GM12874 (cell line): ENCODE data around the gene HOXC6.

ENCODE experiments used
- TF ChIP-seq, protein P1 (sequence below): IDR thresholded peaks from 2 replicates; pipeline ENCODE4 v1.5.1; 2011; ENCODE audit warnings: low read depth, mild to moderate bottlenecking, control low read depth, low read length, moderate library complexity; ENCODE audit not compliant: insufficient read depth

Gene HOXC6

DNA sequence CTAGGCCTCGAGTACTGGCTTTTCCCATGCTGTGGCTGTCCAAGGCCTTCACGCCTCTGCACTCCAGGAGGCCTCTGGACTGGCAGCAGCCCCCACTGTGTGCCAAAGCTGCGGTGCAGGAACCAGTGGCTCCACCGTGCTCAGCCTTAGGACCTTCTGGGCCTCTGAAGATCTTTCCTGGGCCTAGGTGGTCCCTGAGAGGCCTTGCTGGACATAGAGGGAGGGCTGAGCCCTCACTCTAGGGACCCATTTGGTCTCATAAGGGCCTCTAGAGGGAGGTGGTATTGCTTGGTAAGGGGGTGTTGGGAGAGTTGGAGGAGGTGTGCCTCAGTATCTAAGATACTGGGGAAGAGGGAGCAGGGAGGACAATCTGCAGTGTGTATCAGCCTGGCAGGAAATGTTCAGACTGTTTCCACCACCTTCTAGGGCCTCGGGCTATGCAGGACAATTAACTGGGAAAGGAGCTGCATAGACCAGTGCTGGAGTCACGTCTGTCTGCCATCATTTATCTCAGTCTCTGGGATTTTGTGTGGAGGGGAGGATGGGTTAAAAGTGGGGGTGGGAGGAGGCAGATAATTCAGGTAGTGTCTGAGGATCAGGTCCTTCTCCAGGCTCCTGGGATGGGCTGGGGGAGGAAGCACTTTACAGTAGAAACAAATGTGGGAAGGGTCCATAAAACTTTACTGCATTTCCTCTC lies 7.5 kb downstream of the HOXC6 start:
- TF ChIP-seq, protein P1, sequence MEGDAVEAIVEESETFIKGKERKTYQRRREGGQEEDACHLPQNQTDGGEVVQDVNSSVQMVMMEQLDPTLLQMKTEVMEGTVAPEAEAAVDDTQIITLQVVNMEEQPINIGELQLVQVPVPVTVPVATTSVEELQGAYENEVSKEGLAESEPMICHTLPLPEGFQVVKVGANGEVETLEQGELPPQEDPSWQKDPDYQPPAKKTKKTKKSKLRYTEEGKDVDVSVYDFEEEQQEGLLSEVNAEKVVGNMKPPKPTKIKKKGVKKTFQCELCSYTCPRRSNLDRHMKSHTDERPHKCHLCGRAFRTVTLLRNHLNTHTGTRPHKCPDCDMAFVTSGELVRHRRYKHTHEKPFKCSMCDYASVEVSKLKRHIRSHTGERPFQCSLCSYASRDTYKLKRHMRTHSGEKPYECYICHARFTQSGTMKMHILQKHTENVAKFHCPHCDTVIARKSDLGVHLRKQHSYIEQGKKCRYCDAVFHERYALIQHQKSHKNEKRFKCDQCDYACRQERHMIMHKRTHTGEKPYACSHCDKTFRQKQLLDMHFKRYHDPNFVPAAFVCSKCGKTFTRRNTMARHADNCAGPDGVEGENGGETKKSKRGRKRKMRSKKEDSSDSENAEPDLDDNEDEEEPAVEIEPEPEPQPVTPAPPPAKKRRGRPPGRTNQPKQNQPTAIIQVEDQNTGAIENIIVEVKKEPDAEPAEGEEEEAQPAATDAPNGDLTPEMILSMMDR: no peak

DNA sequence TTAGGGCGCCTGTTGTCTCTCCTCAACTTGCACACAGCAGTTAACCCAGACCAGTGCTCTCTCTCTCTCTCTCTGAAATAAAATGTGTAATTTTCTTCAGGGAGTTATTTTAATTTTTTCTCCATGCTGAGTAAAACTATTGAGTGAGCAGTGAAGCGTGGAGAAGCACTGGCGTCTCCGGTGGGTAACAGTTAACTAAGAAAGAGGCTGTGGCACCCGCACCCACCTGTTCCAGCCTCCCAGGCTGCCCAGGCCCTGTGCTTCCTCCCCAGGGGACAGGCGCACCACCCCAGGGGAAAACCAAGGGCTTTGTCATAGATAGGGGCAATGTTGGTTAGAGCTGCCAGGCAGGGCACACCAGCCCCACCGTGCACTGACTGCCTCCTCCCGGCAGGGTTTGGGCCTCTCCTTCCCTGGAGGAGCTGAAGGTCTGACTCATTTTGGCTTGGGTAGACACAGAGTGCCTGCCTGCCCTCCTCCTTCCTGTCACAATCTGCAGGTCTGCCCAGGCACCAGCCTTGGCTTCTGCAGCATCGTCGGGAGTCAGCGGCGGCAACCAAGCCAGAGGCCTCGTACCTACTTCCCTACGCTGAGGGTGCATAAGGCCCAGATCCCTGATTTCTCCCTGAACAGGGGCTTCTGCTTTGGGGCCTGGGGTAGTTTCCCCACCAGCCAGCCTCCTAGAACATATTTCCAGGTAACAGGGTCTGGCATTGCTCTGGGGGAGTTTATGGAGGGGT lies 8.6 kb downstream of the HOXC6 start:
- TF ChIP-seq, protein P1: no peak

DNA sequence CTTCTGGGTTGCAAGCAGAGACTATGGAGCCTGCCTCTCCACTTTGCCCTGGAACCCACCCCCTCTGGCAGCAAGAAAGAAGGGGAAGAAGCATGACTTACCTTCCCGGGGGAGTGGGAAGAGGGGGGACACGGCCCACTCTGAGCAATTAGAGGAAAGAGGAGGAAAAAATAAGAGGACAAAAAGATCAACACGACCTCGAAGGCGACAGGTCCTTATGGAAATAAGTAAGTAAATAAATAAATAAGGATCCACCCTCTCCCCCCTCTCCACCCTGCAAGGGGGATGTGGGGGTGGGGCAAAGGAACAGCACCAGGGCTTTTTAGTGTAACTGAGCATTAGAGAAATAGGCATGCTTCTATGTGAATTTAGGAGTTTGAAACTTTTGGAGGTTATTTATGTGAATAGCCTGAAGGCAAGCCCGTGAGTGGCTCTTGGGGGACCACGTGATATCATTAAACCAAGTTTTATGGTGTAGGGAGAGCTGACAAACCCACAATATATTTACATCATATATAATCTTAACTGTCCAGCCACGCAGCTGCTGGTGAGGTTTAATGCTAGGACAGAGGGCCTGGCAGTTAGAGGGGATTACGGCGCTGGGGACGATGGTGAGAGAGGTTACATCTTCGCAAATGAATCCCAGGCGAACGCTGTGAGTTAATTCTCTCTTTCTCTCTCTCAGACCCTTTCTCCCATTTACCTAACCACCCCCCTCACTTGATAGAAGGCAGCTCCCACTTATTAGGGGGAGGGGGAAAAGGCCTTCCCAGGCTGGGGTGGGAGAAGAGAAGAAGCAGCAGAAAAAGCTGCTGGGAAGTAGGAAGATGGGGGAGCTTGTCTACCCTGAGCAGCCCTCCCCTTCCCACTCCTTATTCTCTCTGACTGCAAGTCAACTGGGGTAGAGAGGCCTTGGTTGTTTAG lies 9.4 kb downstream of the HOXC6 start:
- TF ChIP-seq, protein P1: no peak

DNA sequence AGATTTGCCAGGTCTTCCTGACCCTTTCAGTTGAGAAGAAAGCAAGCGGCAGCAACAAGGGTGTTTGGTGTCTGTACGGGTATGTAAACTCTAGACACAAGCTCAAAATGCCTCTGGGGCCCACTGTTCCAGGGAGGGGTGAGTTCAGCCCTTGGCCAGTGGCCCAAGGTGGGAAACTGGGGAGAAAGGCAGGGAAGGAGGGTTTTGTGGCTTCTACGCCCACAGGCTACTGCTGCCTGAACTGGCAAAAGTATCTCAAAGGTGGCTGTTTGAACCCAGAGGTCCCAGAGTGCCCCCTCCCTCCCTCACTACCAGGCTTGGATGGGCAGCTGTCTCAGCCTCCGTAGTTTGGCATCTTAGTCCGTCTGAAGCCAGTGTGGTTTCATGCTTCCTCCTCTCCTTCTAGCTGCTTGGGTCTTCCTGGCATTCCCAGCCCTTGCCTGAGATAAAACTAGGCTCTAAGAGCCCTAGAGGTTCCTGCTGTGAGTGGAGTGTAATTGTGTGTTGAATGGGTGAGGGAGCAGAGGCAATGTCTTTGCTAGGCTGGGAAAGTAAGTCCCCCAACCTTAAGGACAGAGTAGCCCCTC lies 10.1 kb downstream of the HOXC6 start:
- TF ChIP-seq, protein P1: no peak

DNA sequence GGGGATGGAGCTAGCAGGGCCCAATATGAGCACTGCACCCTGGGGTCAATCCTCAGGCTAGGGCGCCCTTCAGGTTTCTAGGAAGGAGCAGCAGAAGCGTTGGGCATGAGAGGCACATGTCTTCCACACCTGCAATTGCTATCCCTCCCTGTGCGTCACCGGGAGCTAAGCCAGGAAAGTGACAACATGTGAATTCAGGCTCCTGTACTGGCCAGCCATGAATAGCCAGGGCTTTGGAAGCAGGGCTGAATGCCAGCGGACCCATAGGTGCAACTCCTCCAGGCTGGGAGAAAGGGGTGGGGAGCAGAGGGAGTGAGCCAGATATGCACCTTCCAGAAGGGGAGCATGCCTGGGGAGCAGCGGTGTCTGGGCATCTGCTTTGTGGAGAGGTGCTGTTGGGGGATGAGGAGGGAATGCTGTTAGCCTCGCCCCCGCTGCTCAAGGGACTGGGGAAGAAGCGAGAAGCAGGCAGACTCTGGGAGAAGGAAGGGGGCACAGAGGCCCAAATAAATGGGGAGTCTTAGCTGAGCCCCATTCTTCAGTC lies 10.7 kb downstream of the HOXC6 start:
- TF ChIP-seq, protein P1: no peak

DNA sequence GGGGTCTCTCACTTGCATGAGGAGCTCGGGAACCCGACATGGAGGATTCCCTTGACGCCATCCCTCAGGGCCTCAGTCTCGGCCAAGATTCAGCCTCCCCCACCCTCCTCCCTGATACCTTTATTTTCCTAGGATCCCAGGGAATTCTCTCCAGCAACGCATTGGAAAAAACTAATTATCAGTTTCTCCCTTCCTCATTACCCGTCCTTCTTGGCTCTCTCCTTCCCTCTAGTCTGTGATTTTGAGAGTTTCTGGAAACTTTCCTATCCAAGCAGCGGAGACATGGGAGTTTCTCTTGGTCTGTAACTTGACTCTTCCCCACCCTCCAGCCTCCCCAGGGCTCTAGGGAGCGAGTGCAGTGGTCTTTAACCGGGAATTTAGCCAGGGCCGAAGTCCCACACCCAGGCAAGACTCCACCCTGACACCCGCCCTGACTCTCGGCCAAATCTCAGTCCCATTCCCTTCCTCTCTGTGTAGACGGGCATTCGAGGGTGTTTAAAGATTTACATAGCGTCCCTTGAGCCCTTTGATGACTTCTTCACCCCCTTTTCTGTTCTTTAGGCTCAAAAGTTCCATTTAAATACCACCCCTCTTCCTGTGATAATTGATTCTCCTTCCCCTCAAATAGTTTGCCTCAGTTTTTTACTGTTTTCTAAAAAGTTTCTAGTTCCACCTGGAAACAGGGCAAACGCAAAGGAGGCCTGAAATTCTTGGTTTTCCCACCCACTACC lies 11.3 kb downstream of the HOXC6 start:
- TF ChIP-seq, protein P1: no peak
